HepG2 (cell line): Measurements from ENCODE around the gene ESPNL. TPM values are rescaled to one million over a fixed set of nuclear protein-coding genes. Genes with fewer than 3 reads are reported as not detected.
A peak's percentile ranks its signal among the peaks of the same experiment; 100 is the strongest.

Source experiments
- ARID3A ChIP-seq: IDR thresholded peaks from 2 replicates; pipeline ENCODE4 v1.6.1; 2012; ENCODE audit warnings: low read depth, low read length, improper control_type of control experiment
- ATF1 ChIP-seq: IDR thresholded peaks from 2 replicates; pipeline ENCODE4 v1.6.1; 2016; ENCODE audit warnings: mild to moderate bottlenecking, control low read depth
- ETS1 ChIP-seq: sonication (generic); formaldehyde crosslinking; IDR thresholded peaks from 2 replicates; pipeline ENCODE4 v1.4.0; 2020; ENCODE audit warnings: missing genetic modification reagents
- HNRNPL ChIP-seq: fragments of 200-400 bp; formaldehyde crosslinking; IDR thresholded peaks from 2 replicates; pipeline ENCODE4 v1.6.1; 2017; ENCODE audit warnings: mild to moderate bottlenecking, low read depth, low read length
- HNRNPLL ChIP-seq: fragments of 200-400 bp; formaldehyde crosslinking; IDR thresholded peaks from 2 replicates; pipeline ENCODE4 v1.6.1; 2017; ENCODE audit warnings: mild to moderate bottlenecking, low read depth, low read length; ENCODE audit not compliant: poor library complexity, severe bottlenecking
- MTA1 ChIP-seq: sonication (generic); formaldehyde crosslinking; IDR thresholded peaks from 2 replicates; pipeline ENCODE4 v1.4.0; 2020; ENCODE audit warnings: missing genetic modification reagents, mild to moderate bottlenecking, borderline replicate concordance
- PLSCR1 ChIP-seq: sonication (generic); formaldehyde crosslinking; IDR thresholded peaks from 2 replicates; pipeline ENCODE4 v1.5.0; 2020; ENCODE audit warnings: missing genetic modification reagents, mild to moderate bottlenecking, borderline replicate concordance
- RFX3 ChIP-seq: IDR thresholded peaks from 2 replicates; pipeline ENCODE4 v1.6.1; 2016; ENCODE audit warnings: missing biosample characterization, missing genetic modification reagents
- SKIL ChIP-seq: sonication (generic); formaldehyde crosslinking; IDR thresholded peaks from 2 replicates; pipeline ENCODE4 v1.8.0; 2022; ENCODE audit warnings: missing genetic modification reagents, mild to moderate bottlenecking, moderate library complexity, borderline replicate concordance
- SMAD9 ChIP-seq: sonication (generic); formaldehyde crosslinking; IDR thresholded peaks from 2 replicates; pipeline ENCODE4 v1.5.1; 2020; ENCODE audit warnings: mild to moderate bottlenecking, missing genetic modification reagents
- ZBTB1 ChIP-seq: sonication (generic); formaldehyde crosslinking; IDR thresholded peaks from 2 replicates; pipeline ENCODE4 v1.4.0; 2020; ENCODE audit warnings: missing genetic modification reagents, borderline replicate concordance
- ZBTB37 ChIP-seq: sonication (generic); formaldehyde crosslinking; IDR thresholded peaks from 2 replicates; pipeline ENCODE4 v1.4.0; 2020; ENCODE audit warnings: mild to moderate bottlenecking, missing genetic modification reagents
- ZNF138 ChIP-seq: sonication (generic); formaldehyde crosslinking; IDR thresholded peaks from 2 replicates; pipeline ENCODE4 v1.5.0; 2020; ENCODE audit warnings: mild to moderate bottlenecking, low read depth, missing genetic modification reagents
- ZNF251 ChIP-seq: sonication (generic); formaldehyde crosslinking; IDR thresholded peaks from 2 replicates; pipeline ENCODE4 v1.9.0; 2021; ENCODE audit warnings: mild to moderate bottlenecking, missing genetic modification reagents
- ZNF274 ChIP-seq: sonication (generic); formaldehyde crosslinking; IDR thresholded peaks from 2 replicates; pipeline ENCODE4 v1.5.1; 2020; ENCODE audit warnings: mild to moderate bottlenecking, missing genetic modification reagents
- ZNF317 ChIP-seq: sonication (generic); formaldehyde crosslinking; IDR thresholded peaks from 2 replicates; pipeline ENCODE4 v1.5.0; 2020; ENCODE audit warnings: mild to moderate bottlenecking, missing genetic modification reagents
- ZNF616 ChIP-seq: sonication (generic); formaldehyde crosslinking; IDR thresholded peaks from 2 replicates; pipeline ENCODE4 v1.5.0; 2020; ENCODE audit warnings: low read depth, mild to moderate bottlenecking, missing genetic modification reagents
- ZNF713 ChIP-seq: sonication (generic); formaldehyde crosslinking; IDR thresholded peaks from 2 replicates; pipeline ENCODE4 v1.4.0; 2020; ENCODE audit warnings: mild to moderate bottlenecking, missing genetic modification reagents
- ZNF740 ChIP-seq: sonication (generic); formaldehyde crosslinking; IDR thresholded peaks from 2 replicates; pipeline ENCODE4 v1.4.0; 2020; ENCODE audit warnings: missing genetic modification reagents
- ZNF770 ChIP-seq: sonication (generic); formaldehyde crosslinking; IDR thresholded peaks from 2 replicates; pipeline ENCODE4 v1.5.0; 2020; ENCODE audit warnings: mild to moderate bottlenecking, missing genetic modification reagents
- ZNF777 ChIP-seq: sonication (generic); formaldehyde crosslinking; IDR thresholded peaks from 2 replicates; pipeline ENCODE4 v1.4.0; 2020; ENCODE audit warnings: missing genetic modification reagents
- polyA plus RNA-seq, 8 experiments: library from polyadenylated mRNA; depleted of rRNA in 3 of 8; stranded (reverse) in 7 of 8; unstranded in 1 of 8; fragments of >200 nt; fragmentation: Illumina TruSeq in 4 of 8; extraction: Trizol in 4 of 8; gene quantifications; 2 replicates each; pipeline versions ENCODE4 v1.2.1 to v1.2.3, GENCODE V29; 2011 to 2016; ENCODE audit warnings: low read depth in 4 of 8, missing spikeins in 1 of 8, mixed read lengths in 1 of 8; ENCODE audit not compliant: insufficient read depth in 1 of 8
- total RNA-seq, 5 experiments: library from RNA; depleted of rRNA; stranded (reverse); fragments of >200 nt; fragmentation: Illumina TruSeq; extraction: Trizol; gene quantifications; 2 replicates each; pipeline ENCODE4 v1.2.3, GENCODE V29; 2016; ENCODE audit warnings: low read depth in 1 of 5

The ESPNL gene
- total and polyA plus RNA-seq, 2 of the 13 experiments (the other 11 are each of a cell fraction or from before 2014, with no cell fraction given), result 0.45 to 0.80 TPM

GRCh38 chr2:238106339-238106697 lies 6.2 kb downstream of the ESPNL start (continued):
- TF ChIP-seq SMAD9 (CRISPR knock-in tag), result no peak
- no peak for TF ChIP-seq ZNF616 (CRISPR knock-in tag)
- TF ChIP-seq ZNF713 (CRISPR knock-in tag), result 0 out of 2 replicates have a peak, but pooled peaks have one; percentile 16
- no peak for TF ChIP-seq ZNF317
- TF ChIP-seq ZNF138 (CRISPR knock-in tag), result 0 out of 2 replicates have a peak, but pooled peaks have one; percentile 2
- TF ChIP-seq MTA1 (CRISPR knock-in tag), result no peak
- TF ChIP-seq ZBTB37 (CRISPR knock-in tag), result no peak
- peak; percentile 92 for TF ChIP-seq ZNF770 (CRISPR knock-in tag)
- no peak for TF ChIP-seq ATF1
- TF ChIP-seq ZNF777 (CRISPR knock-in tag), result 0 out of 2 replicates have a peak, but pooled peaks have one; percentile 25
- TF ChIP-seq SKIL, result no peak
- no peak for TF ChIP-seq ZNF274 (CRISPR knock-in tag)
- TF ChIP-seq ETS1 (CRISPR knock-in tag), result no peak
- 0 out of 2 replicates have a peak, but pooled peaks have one; percentile 38 for TF ChIP-seq ZNF740 (CRISPR knock-in tag)
- TF ChIP-seq ZNF251 (CRISPR knock-in tag), result no peak
- no peak for TF ChIP-seq ZBTB1 (CRISPR knock-in tag)
- no peak for TF ChIP-seq HNRNPL
- TF ChIP-seq RFX3 (CRISPR knock-in tag), result no peak
- no peak for TF ChIP-seq PLSCR1 (CRISPR knock-in tag)
- no peak for TF ChIP-seq HNRNPLL
- no peak for TF ChIP-seq ARID3A
